Upper lobe of left lung (tissue), 4 donors: ENCODE data around the gene MIF4GD.

Source experiments
- CTCF ChIP-seq, 6 experiments: fragments of 450-650 bp in 4 of 6; fragments of 200-600 bp in 2 of 6; sonication (generic) in 2 of 6; IDR thresholded peaks; one replicate each; pipeline ENCODE4 v1.5.1; 2016 to 2019; ENCODE audit warnings: antibody characterized with exemption in 6 of 6
- EP300 ChIP-seq, 4 donors: sonication (generic); formaldehyde crosslinking; IDR thresholded peaks; one replicate each; pipeline ENCODE4 v1.5.1; 2017; ENCODE audit warnings: antibody characterized with exemption in 4 of 4, control low read depth in 2 of 4
- POLR2A ChIP-seq, 4 donors: fragments of 450-650 bp; IDR thresholded peaks; one replicate each; pipeline ENCODE4 v1.5.1; 2016 to 2017; ENCODE audit warnings: antibody characterized with exemption in 4 of 4, mild to moderate bottlenecking in 2 of 4
- POLR2AphosphoS5 ChIP-seq, 2 donors: sonication (generic); formaldehyde crosslinking; IDR thresholded peaks; one replicate each; pipeline ENCODE4 v1.5.1; 2017; ENCODE audit warnings: antibody characterized with exemption in 2 of 2

- peak in 1 of 4 donors; percentile 59 for TF ChIP-seq POLR2A (IDR thresholded peaks at IDR 0.05)
- TF ChIP-seq CTCF (IDR thresholded peaks at IDR 0.05): no peak
- TF ChIP-seq POLR2AphosphoS5 (IDR thresholded peaks at IDR 0.05): no peak
- TF ChIP-seq EP300 (IDR thresholded peaks at IDR 0.05): peak in 2 of 4 donors; percentile 3 to 11
Measured at GRCh38 chr17:75295201-75296158, 24.4 kb upstream of the MIF4GD start.
